ENCODE data around the gene TSNAXIP1.
A peak's percentile ranks its signal among the peaks of the same experiment; 100 is the strongest.

The TSNAXIP1 gene

DNA sequence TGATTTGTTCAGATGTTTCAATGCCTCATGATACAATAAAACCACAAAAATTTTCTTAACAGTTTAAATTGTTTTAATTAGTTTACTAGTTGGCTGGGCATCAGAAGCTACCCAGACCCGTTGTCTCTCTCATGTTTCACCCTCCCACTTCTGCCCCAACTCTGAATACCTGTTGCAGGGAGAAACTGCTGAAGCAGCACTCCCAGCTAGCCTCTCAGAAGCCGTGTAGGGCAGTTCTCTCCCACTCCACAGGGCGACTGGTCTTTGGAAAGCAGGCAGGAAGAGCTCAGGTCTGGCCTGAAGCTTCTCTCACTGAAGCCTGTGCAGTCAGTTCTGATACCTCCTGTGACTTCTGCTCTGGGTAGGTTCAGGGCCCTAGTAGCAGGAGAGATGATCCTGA is 64.6 kb downstream of the TSNAXIP1 start:
- DNase-seq (ENCODE audit: low read depth) = no peak
- TF ChIP-seq, protein P1, sequence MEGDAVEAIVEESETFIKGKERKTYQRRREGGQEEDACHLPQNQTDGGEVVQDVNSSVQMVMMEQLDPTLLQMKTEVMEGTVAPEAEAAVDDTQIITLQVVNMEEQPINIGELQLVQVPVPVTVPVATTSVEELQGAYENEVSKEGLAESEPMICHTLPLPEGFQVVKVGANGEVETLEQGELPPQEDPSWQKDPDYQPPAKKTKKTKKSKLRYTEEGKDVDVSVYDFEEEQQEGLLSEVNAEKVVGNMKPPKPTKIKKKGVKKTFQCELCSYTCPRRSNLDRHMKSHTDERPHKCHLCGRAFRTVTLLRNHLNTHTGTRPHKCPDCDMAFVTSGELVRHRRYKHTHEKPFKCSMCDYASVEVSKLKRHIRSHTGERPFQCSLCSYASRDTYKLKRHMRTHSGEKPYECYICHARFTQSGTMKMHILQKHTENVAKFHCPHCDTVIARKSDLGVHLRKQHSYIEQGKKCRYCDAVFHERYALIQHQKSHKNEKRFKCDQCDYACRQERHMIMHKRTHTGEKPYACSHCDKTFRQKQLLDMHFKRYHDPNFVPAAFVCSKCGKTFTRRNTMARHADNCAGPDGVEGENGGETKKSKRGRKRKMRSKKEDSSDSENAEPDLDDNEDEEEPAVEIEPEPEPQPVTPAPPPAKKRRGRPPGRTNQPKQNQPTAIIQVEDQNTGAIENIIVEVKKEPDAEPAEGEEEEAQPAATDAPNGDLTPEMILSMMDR (conservative IDR thresholded peaks at IDR 0.05; ENCODE audit: low read length) = no peak
- no peak overlapping the region for H3K4me3 ChIP-seq (ENCODE audit: low read length)

DNA sequence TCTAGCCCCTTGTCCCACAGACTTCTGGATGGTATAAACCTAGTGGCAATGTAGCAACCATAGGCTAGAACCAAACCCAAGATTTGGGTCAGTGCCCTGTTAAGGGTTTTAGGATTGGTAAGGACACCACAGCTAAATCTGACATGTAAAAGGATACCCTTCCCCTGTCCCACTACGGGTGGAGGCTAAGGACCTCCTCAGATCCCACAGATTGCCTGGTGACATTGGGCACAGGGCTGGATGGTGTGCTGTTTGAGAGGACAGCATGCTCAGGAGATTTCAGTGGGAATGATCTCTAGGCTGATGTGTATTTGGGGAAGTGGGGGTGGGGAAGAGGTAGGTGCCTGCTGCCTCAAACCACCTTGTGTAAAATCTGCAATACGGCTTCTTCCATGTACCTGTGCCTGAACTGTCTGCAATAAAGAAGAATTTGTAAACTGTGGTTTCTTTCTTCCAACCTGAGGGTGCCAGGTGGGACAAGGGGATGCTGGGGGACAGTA is 65.5 kb downstream of the TSNAXIP1 start:
- no peak for DNase-seq (ENCODE audit: low read depth)
- TF ChIP-seq, protein P1 (conservative IDR thresholded peaks at IDR 0.05; ENCODE audit: low read length) = no peak
- H3K4me3 ChIP-seq (ENCODE audit: low read length) = peak overlapping the region; percentile 91

DNA sequence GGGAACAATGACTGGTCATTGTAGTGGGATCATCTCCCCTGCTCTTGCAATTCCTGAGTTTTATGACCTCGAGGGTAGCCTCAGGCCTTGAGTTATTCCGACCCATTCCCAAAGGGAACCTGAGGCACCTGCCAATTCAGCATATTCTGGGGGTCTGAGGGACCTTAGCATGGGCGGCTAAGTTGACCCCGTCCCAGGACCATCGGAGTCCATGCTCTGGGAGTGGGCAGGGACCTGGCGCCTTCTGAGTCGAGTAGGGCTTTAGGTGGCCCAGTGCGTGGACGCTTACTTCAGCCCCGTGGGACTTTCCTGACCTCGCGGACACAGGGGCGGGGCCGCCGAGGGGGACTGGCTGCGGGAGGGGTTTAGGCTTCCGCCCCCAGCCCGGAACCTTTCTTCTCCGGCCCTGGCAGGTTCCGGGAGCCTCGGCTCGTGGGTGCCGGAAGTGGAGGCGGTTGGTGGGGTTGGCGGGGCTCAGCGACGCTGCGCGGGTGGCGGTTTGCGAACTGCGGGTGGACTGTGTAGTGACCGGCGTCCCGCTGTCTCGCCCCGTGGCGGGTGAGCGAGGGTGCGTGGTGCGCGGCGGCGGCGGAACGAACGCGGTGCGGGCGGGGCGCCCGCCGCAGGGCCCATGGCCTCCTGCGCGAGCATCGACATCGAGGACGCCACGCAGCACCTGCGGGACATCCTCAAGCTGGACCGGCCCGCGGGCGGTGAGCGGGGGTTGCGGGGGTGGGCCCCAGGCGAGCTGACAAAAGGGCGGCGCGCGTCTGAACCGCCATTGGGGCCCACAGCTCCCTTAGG is 66.1 kb downstream of the TSNAXIP1 start, which contains the start of gene EDC4:
TSS of gene EDC4 (plus strand) at position 422 of the 804 bp plus-strand sequence. CDS start at position 632, 210 bp downstream.
- TF ChIP-seq, protein P1 (conservative IDR thresholded peaks at IDR 0.05; ENCODE audit: low read length) = no peak
- DNase-seq (ENCODE audit: low read depth) = peak; percentile 79
- H3K4me3 ChIP-seq (ENCODE audit: low read length) = peak within 1 kb of the TSS; percentile 91

DNA sequence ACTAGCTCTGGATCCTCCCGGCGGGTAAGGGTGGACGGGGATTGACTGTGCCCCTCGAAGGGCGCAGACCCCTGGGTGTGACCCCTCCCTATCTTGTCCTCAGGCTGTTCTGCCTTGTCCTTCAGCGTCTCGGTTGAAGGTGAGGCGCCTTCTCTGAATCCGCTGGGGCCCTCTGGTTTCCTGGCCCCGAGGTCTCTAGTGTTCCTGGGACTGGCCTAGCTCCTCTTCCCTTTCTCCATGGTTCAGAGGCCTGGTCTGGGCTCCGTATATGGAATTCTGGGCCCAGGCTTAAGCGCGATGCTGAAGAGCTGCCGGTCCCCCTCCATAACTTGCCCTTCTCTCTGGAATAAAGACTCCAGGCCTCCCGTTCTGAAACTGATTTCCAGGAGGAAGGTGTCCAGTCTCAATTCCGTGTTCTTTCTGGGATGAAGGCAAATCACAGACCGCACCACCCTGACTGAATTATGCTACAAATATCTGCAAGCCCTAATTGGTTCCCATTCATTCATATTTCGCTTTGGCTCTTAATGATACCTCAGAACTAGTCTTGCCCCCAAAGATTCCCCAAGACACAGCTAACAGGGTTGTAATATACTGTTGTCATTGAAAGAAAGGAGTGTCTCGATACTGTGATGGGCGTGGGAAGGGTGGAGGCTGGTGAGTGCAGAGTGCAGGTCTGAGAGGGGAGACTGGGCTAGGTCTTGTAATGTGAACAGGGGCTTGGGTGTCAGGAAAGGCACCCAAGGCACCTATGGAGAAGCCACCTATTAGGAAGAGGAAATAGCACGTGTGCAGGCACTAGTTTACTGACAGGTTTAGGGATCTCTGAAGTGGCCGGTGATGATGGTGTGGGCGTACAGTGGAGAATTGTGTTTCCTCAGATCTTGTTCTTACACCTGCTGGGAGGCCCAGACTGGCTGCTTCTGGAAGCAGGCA is 67.0 kb downstream of the TSNAXIP1 start:
- peak; percentile 18 for DNase-seq (ENCODE audit: low read depth)
- TF ChIP-seq, protein P1 (conservative IDR thresholded peaks at IDR 0.05; ENCODE audit: low read length) = no peak
- H3K4me3 ChIP-seq (ENCODE audit: low read length) = peak overlapping the region; percentile 91

DNA sequence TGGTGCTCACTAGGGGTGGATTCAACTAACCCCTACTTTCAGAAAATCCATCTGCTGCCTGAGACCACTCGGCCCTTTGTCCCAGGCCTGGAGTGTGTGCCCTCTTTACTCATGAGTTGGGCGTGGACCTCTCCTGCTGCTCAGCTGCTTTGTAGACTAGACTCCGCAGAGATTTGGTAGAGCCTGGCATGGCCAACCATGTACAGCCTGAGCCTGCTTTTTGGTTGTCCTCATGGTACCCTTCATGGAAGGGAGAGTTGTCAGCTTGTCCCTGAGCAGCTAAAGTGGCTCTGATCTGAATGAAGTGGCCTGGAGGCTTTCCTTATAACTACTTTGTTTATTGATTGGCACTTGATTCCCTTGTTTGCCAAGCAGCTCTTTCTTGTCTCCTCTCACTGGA is 67.7 kb downstream of the TSNAXIP1 start:
- TF ChIP-seq, protein P1 (conservative IDR thresholded peaks at IDR 0.05; ENCODE audit: low read length) = no peak
- H3K4me3 ChIP-seq (ENCODE audit: low read length) = peak overlapping the region; percentile 91
- DNase-seq (ENCODE audit: low read depth) = no peak

DNA sequence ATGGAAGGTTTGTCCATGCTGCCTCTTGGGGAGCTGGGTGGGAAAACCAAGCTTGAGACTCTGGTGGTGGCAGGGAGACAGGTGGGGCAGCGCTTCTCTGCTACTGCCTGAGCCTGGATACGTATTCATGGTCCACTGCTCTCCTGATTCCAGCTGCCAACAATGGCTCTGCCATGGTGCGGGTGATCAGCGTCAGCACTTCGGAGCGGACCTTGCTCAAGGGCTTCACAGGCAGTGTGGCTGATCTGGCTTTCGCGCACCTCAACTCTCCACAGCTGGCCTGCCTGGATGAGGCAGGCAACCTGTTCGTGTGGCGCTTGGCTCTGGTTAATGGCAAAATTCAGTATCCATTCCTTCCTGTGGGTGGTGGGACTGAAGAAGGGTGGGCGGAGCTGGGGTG is 70.4 kb downstream of the TSNAXIP1 start:
- TF ChIP-seq, protein P1 (conservative IDR thresholded peaks at IDR 0.05; ENCODE audit: low read length) = no peak
- DNase-seq (ENCODE audit: low read depth) = no peak
- no peak overlapping the region for H3K4me3 ChIP-seq (ENCODE audit: low read length)

Data from AG10803 (cell line).